Stomach smooth muscle (tissue), 2 donors: Measurements from ENCODE around the gene DCAF5.
"Not testable (repeated sequence)": the region's sequence is repeated elsewhere in the genome, so short reads cannot be mapped to it uniquely, and the experiment has no call there.

ENCODE experiments used
- H3K27ac ChIP-seq: one replicate; pipeline ENCODE4 v1.7.0; 2013; ENCODE audit warnings: mild to moderate bottlenecking, low read length, inconsistent platforms
- H3K27me3 ChIP-seq, 2 donors: one replicate each; pipeline ENCODE4 v1.7.0; 2013; ENCODE audit warnings: low read length in 2 of 2; ENCODE audit not compliant: insufficient read depth in 2 of 2, control insufficient read depth in 1 of 2
- H3K36me3 ChIP-seq, 2 donors: one replicate each; pipeline ENCODE4 v1.7.0; 2013; ENCODE audit warnings: low read length in 2 of 2; ENCODE audit not compliant: control insufficient read depth in 2 of 2, insufficient read depth in 2 of 2
- H3K4me1 ChIP-seq: one replicate; pipeline ENCODE4 v1.7.0; 2013; ENCODE audit warnings: low read length; ENCODE audit not compliant: control insufficient read depth, insufficient read depth
- H3K4me3 ChIP-seq, 2 donors: one replicate each; pipeline ENCODE4 v1.7.0; 2013; ENCODE audit warnings: low read length in 2 of 2
- H3K9ac ChIP-seq, 2 donors: one replicate each; pipeline ENCODE4 v1.7.0; 2013; ENCODE audit warnings: low read length in 2 of 2, mild to moderate bottlenecking in 1 of 2
- H3K9me3 ChIP-seq, 2 donors: one replicate each; pipeline ENCODE4 v1.7.0; 2013; ENCODE audit warnings: low read length in 2 of 2; ENCODE audit not compliant: control insufficient read depth in 2 of 2
- donor health status: healthy.
- donor health status: Pancreatic carcinoma.

DCAF5 gene

DNA sequence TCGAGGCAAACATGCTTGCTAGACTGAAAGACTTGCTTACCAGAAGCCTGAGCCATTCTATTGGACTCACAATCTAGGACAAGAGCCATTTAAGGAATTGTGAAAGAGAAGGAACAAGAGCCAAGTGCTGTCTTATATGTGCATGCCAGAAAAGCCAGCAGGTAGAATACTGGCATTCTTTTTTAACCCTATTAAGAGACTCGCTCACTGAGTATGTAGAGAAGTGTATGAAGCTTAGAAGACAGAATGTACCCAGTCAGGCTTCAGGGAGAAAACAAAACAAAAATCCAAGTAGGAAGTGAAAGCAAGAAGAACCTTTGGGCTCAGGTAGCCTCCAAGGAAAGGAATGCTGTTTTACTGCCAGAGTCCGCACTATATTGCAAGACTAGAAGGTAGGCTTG lies 65.9 kb downstream of the DCAF5 start:
- peaks cover 13% of the 10 kb centered on the region for H3K4me1 ChIP-seq
- no peak overlapping the region for H3K4me3 ChIP-seq
- H3K36me3 ChIP-seq: peaks cover 17 to 20% of the 10 kb centered on the region in 2 donors
- no peaks in the 10 kb centered on the region for H3K9me3 ChIP-seq
- no peaks in the 10 kb centered on the region for H3K27me3 ChIP-seq
- peak overlapping the region in 1 of 2 donors; percentile 76 for H3K9ac ChIP-seq
- H3K27ac ChIP-seq: peak overlapping the region; percentile 77

DNA sequence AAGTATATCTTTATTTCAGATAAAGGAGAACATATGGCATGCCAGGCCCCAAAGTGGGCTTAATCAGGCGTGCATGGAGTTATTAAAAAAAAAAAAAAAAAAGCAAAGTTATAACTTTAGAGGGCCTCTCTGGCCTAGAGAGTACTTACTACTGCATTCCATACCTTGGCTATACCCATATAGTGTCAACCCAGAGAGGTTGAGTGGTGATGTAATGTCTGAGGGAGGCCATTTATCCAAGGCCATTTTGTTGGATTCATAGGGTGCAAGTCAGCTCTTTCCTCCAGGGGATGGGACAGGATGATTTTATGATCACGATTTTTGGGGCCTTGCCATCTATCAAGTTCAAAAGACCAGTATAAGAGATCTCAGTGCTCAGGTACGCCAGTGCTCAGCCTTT lies 66.4 kb downstream of the DCAF5 start:
- Histone ChIP-seq H3K4me1 (peaks cover 13% of the 10 kb centered on the region), H3K36me3 (peaks cover 17 to 18% of the 10 kb centered on the region in 2 donors), H3K27ac (peak overlapping the region; percentile 77), H3K9me3 (no peaks in the 10 kb centered on the region), H3K4me3 (no peak overlapping the region), H3K9ac (peak overlapping the region in 1 of 2 donors; percentile 59), H3K27me3 (no peaks in the 10 kb centered on the region)

DNA sequence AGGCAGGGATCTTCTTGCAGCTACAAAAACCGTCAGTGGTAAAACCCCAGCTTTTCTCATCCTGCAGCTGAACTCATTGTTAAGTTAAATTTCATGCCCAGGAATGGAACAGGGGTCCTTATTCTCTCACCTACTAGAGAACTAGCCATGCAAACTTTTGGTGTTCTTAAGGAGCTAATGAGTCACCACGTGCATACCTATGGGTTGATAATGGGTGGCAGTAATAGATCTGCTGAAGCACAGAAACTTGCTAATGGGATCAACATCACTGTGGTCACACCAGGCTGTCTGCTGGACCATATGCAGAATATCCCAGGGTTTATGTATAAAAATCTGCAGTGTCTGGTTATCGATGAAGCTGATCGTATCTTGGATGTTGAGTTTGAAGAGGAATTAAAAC lies 68.9 kb downstream of the DCAF5 start:
- Histone ChIP-seq H3K27me3 (no peaks in the 10 kb centered on the region), H3K36me3 (peaks cover 9 to 11% of the 10 kb centered on the region in 2 donors), H3K4me3 (no peak overlapping the region), H3K4me1 (peaks cover 16% of the 10 kb centered on the region), H3K9me3 (no peaks in the 10 kb centered on the region), H3K27ac (no peak overlapping the region), H3K9ac (no peak overlapping the region)

DNA sequence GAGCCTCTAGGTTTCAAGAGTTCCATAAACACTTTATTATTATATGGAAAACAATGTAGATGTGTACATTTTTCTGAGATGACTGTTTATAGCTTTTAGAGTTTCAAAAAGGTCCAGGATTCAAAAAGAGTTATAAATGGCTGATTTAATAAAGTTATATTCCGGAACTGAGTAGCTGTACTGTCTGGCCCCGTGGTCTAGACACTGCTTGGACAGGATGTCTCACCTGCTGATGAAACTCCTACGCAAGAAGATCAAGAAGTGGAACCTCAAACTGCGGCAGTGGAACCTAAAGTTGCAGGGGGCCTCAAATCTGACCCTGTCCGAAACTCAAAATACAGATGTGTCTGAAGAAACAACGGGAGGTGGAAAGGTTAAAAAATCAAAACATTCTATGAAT lies 69.7 kb downstream of the DCAF5 start:
- Histone ChIP-seq H3K36me3 (peaks cover 9 to 11% of the 10 kb centered on the region in 2 donors), H3K27me3 (no peaks in the 10 kb centered on the region), H3K9ac (no peak overlapping the region), H3K27ac (no peak overlapping the region), H3K9me3 (no peaks in the 10 kb centered on the region), H3K4me3 (no peak overlapping the region), H3K4me1 (peaks cover 12% of the 10 kb centered on the region)

DNA sequence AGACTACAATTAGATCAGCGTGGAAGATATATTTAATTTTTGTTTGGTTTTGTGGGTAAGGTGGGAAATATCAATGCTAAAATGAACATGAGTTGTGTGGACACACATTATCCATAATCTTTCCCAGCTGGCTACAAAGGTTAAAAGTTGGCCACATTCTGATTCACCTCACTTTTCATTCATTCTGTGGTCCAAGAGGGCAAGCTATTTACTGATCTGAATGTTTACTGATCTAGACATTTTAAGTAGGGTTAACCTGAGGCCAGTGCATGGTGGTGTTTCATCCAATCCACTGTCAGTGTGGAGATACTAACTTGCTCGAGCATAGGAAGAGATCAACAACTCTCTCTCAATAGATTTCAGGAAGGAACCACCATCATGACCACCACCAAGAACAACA lies 71.6 kb downstream of the DCAF5 start:
- Histone ChIP-seq H3K27me3 (no peaks in the 10 kb centered on the region), H3K27ac (peak overlapping the region; percentile 7), H3K36me3 (peaks cover 9 to 11% of the 10 kb centered on the region in 2 donors), H3K4me1 (peaks cover 14% of the 10 kb centered on the region), H3K9ac (no peak overlapping the region), H3K4me3 (no peak overlapping the region), H3K9me3 (no peaks in the 10 kb centered on the region)

DNA sequence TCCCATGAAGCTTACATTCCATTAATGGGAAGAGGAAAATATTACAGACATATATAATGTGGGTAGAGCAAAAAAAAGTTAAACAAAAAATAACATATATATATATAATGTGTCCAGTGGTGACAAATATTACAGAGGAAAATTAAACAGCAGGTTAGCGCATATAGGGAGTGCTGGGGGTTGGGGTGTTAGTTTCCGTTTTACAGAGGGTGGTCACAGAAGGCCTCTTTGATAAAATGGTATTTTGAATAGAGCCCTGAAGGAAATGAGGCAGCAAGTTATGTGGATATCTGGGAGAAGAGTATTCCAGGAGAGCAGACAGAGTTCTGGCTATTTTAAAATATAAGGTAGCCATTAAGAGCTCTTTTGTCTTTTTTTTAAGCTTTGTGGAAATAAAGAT lies 73.2 kb downstream of the DCAF5 start:
- H3K9me3 ChIP-seq: no peaks in the 10 kb centered on the region
- H3K27ac ChIP-seq: peak overlapping the region; percentile 37
- peaks cover 14% of the 10 kb centered on the region for H3K4me1 ChIP-seq
- peaks cover 8 to 12% of the 10 kb centered on the region in 2 donors for H3K36me3 ChIP-seq
- peak overlapping the region in 1 of 2 donors; percentile 43 for H3K9ac ChIP-seq
- H3K27me3 ChIP-seq: no peaks in the 10 kb centered on the region
- H3K4me3 ChIP-seq: no peak overlapping the region

DNA sequence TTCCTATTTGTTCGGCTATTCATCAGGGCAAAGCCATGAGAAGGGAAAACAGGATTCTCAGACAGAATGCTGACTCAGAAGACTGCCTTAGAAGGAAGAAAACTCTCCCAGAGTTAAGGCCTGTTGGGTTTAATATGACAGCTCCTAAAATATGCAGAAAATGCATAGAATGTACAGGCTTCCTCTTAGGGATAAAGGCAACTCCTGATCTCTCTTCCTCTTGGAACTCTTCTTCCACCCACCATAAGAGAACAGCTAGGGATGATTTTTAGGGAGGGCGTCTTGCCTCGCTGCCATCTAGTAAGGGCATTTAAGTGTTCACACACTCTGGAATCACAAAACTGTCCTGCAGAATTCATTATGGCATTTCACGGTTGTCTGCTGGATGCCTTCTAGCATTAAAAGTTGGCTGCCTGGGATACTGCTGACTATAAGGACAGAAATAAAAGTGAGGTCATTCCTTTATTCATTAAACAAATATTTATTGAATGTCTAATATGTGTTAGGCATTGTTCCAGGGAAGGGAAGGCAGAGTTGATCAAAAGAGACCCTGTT lies 73.7 kb downstream of the DCAF5 start:
- Histone ChIP-seq H3K4me3 (no peak overlapping the region), H3K27me3 (no peaks in the 10 kb centered on the region), H3K9me3 (no peaks in the 10 kb centered on the region), H3K4me1 (peaks cover 14% of the 10 kb centered on the region), H3K36me3 (peaks cover 8 to 13% of the 10 kb centered on the region in 2 donors), H3K27ac (peak overlapping the region; percentile 74), H3K9ac (no peak overlapping the region)

DNA sequence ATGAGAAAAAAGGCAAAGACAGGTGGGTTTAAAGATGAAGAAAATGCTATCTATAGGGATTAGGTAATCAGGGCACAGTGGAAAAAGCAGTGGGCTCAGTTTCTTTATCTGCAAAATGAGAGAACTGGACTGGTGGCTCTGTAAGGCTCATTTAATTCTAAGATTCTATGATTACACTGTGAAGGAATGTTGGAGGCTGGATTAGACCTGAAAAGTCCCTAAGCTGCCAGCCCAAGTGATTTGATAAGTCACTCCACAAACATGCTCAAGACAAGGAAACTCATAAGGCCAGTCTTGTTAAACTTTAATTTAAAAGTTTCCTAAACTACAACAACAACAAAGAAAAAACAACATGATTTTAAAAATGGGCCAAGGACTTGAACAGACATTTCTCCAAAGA lies 75.1 kb downstream of the DCAF5 start:
- no peaks in the 10 kb centered on the region for H3K9me3 ChIP-seq
- H3K4me1 ChIP-seq: peaks cover 14% of the 10 kb centered on the region
- H3K9ac ChIP-seq: peak overlapping the region in 1 of 2 donors; percentile 1
- H3K36me3 ChIP-seq: peaks cover 10% of the 10 kb centered on the region in 2 donors
- H3K4me3 ChIP-seq: no peak overlapping the region
- H3K27me3 ChIP-seq: no peaks in the 10 kb centered on the region
- H3K27ac ChIP-seq: peak overlapping the region; percentile 74

DNA sequence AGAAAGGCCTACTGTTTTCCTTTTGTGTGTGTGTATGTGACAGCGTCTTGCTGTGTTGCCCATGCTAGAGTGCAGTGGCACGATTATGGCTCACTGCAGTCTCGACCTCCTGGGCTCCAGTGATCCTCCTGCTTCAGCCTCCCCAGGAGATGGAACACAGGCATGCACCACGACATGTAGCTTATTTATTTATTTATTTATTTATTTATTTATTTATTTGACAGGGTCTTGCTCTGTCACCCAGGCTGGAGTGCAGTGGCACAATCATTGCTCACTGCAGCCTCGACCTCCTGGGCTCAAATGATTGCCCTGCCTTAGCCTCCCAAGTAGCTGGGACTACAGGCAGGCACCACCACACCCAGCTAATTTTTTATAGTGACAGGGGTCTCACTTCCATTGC lies 75.7 kb downstream of the DCAF5 start:
- not testable (repeated sequence) for H3K9me3 ChIP-seq, H3K4me3 ChIP-seq, H3K9ac ChIP-seq, H3K27me3 ChIP-seq
- H3K27ac ChIP-seq: peak overlapping the region; percentile 74
- peaks cover 14% of the 10 kb centered on the region for H3K4me1 ChIP-seq
- H3K36me3 ChIP-seq: peaks cover 10% of the 10 kb centered on the region in 2 donors

DNA sequence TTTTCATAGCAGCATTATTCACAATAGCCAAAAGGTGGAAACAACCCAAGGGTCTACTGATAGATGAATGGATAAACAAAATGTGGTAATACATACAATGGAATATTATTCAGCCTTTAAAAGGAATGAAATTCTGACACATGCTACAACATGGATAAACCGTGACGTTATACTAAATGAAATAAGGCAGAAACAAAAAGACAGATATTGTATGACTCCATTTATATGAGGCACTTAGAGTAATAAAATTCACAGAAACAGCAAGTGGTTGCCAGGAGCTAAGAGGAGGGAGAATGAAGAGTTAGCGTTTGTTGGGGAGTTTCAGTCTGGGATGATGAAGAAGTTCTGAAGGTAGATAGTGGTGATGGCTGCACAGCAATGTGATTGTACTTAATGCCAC lies 76.6 kb downstream of the DCAF5 start:
- Histone ChIP-seq H3K4me1 (peaks cover 14% of the 10 kb centered on the region), H3K27ac (peak overlapping the region; percentile 3), H3K4me3 (no peak overlapping the region), H3K9me3 (no peaks in the 10 kb centered on the region), H3K9ac (no peak overlapping the region), H3K36me3 (peaks cover 6 to 10% of the 10 kb centered on the region in 2 donors), H3K27me3 (no peaks in the 10 kb centered on the region)

DNA sequence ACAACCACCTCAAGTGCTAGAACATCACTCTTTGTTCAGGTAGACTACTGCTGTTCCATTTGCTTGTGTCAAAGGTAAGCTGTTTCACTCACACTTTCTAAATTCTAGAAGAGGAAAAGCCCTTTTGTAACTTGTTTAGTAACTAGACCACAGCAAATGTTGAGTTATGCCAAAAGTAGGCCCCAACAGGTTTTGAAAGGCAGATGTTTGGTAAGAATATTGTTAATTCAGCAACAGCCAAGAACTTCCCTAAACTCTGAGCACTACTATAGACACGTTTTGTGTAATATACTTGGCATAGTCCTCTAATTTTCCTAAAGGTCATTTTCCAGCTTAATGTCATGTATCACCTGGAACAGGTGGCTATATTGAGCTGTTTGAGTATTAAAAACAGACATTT lies 79.0 kb downstream of the DCAF5 start:
- no peak overlapping the region for H3K4me3 ChIP-seq
- H3K27ac ChIP-seq: no peak overlapping the region
- H3K4me1 ChIP-seq: peaks cover 10% of the 10 kb centered on the region
- no peak overlapping the region for H3K9ac ChIP-seq
- no peaks in the 10 kb centered on the region for H3K9me3 ChIP-seq
- H3K27me3 ChIP-seq: no peaks in the 10 kb centered on the region
- H3K36me3 ChIP-seq: peaks cover 5 to 14% of the 10 kb centered on the region in 2 donors
